T-helper 17 cell (primary cell): Measurements from ENCODE around the gene TPP1. TPM values are rescaled to one million over a fixed set of nuclear protein-coding genes. Genes with fewer than 3 reads are reported as not detected.

Experiments used
- ATAC-seq: fragments of 150-1000 bp; cut with Tn5 transposase; 2 replicates; pipeline ENCODE4 v1.10.0; 2021; ENCODE audit warnings: mild to moderate bottlenecking, moderate library complexity
- DNase-seq, 3 donors: peaks; one replicate each; pipeline versions ENCODE4 v3.0.0 to v3.0.0-alpha.2; 2020 to 2021
- H3K9me3 ChIP-seq: one replicate; pipeline ENCODE4 v1.7.0; 2013; ENCODE audit warnings: low read length, mild to moderate bottlenecking; ENCODE audit not compliant: control insufficient read depth, poor library complexity, severe bottlenecking
- H3K27ac Mint-ChIP-seq: one replicate; pipeline ENCODE4 v1.8.0; 2022; ENCODE audit warnings: mild to moderate bottlenecking, moderate library complexity, mixed read lengths
- H3K27me3 Mint-ChIP-seq: one replicate; pipeline ENCODE4 v1.8.0; 2022; ENCODE audit warnings: mixed read lengths
- H3K36me3 Mint-ChIP-seq: one replicate; pipeline ENCODE4 v1.8.0; 2022; ENCODE audit warnings: low read depth, mixed read lengths
- H3K4me1 Mint-ChIP-seq: one replicate; pipeline ENCODE4 v1.8.0; 2022; ENCODE audit warnings: mild to moderate bottlenecking, mixed read lengths
- H3K4me3 Mint-ChIP-seq: one replicate; pipeline ENCODE4 v1.8.0; 2022; ENCODE audit warnings: mild to moderate bottlenecking, moderate library complexity, mixed read lengths
- total RNA-seq, 4 donors: library from RNA in 2 of 4; stranded (reverse) in 2 of 4; gene quantifications; one replicate each; pipeline ENCODE4 v1.2.3 and lab custom pipeline; 2022 to 2026

Gene TPP1
- total RNA-seq (10 to 100 TPM; 77.1 to 84.6 TPM), total RNA-seq (lab: John Stamatoyannopoulos, UW) (14.5 to 17.0 reads per million in 2 donors)

DNA sequence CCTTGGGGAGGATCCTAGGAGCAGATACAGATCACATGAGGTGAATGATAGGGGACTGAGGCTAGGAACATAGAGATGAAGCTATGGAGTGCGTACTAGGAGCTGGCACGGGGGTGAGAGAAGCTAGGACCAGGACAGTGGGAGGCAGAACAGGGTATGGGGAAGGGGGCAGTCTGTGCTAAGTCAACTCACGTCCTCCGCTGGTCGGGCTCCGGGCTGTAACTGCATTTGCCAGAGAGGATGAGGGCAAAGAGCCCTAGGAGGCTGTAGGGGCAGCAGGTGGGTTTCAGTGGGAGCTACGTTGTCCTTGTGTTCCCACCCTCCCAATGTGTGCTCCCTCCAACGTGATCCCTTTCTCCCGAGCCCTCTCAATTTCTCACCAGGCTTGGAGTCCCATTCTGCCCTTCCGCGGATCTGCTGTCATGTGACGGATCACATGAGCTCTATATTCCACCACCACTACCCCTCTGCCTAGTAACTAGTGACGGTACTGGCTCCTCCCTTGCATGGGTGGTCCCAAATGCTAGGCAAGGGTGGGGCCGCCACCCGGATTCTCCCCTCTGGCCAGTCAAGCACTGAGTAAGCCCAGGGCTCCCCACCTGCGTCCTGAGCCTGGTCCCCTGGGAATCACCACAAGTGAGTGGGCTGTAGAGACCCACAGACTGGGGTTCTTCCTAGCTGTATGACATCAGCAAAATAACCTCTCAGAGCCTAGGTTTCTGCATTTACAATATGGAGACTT, at the start of gene TPP1:
Gene TPP1 (minus strand): TSS at position 419 of the 742 bp plus-strand sequence. CDS start 22 bp downstream, at position 397.
- peak; percentile 97 for ATAC-seq

DNA sequence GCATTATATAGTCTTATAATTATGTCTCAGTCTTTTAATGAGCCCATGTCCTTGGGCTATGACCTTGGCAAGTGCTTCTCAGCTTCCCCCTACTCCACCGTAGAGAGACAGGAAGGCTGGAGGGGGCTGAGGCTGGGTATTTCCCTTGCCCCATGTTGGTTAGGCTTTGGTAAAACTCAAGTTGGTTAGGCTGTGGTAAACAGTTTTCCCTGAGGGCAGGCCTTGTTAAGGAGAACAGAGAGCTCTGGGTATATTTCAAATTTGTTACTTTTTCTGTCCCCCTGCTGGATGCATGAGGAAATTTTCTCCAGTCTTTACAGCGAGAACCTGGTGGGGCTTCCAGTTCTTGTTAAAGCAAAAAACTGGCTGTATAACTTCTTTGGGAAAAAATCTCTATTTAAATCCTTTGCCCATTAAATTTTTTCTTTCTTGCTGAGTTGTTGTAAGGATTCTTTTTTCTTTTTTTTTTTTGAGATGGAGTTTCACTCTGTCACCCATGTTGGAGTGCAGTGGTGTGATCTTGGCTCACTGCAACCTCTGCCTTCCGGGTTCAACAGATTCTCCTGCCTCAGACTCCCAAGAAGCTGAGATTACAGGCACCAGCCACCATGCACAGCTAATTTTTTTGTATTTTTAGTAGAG, 48.6 kb upstream of the TPP1 start:
- no peaks in the 10 kb centered on the region for H3K27me3 Mint-ChIP-seq

More for the DNA sequence above, at the start of gene TPP1:
- Mint-ChIP-seq H3K4me3 (no peak within 1 kb of the TSS), H3K4me1 (peaks cover 19% of the 10 kb centered on the region), H3K36me3 (peaks cover 9% of the 10 kb centered on the region), H3K27me3 (no peaks in the 10 kb centered on the region), H3K27ac (no peak within 1 kb of the TSS)
- peak; percentile 74 to 86 (median 81) for DNase-seq
- H3K9me3 ChIP-seq: no peaks in the 10 kb centered on the region

DNA sequence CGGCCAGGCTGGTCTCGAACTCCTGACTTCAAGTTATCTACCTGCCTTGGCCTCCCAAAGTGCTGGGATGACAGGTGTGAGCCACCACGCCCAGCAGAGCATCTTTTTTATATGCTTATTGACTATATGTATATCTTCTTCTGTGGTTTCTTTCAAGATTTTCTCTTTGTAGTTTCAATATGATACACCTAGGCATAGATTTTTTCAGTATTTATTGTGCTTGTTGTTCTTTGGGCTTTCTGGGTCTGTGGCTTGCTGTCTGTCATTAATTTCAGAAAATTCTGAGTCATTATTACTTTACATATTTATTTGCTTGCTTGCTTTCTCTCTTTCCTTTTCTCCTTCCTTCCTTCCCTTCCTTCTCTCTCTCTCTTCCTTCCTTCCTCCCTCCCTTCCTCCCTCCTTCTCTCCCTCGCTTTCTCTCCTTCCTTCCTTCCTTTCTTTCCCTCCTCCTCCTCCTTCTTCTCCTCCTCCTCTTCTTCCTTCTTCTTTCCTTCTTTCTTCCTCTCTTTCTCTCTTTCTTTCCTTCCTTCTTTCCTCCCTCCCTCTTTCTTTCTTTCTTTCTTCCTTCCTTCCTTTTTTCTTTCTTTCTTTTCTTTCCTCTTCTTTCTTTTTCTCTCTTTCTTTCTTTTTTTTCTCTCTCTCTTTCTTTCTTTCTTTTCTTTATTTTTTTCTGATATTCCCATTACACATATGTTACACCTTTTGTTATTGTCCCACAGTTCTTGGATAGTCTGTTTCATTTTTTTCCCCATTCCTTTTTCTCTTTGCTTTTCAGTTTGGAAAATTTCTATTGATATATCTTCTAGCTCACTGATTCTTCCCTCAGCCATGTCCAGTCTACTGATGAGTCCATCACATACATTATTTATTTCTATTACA, 47.3 kb upstream of the TPP1 start:
- peak overlapping the region; percentile 84 for H3K27ac Mint-ChIP-seq
- no peak overlapping the region for H3K4me3 Mint-ChIP-seq
- no peaks in the 10 kb centered on the region for H3K27me3 Mint-ChIP-seq
- ATAC-seq (peak; percentile 37), DNase-seq (no peak)
- H3K9me3 ChIP-seq: no peaks in the 10 kb centered on the region
- peaks cover 33% of the 10 kb centered on the region for H3K4me1 Mint-ChIP-seq
- H3K36me3 Mint-ChIP-seq: no peaks in the 10 kb centered on the region

More for the DNA sequence above, 48.6 kb upstream of the TPP1 start:
- H3K9me3 ChIP-seq: no peaks in the 10 kb centered on the region
- H3K4me3 Mint-ChIP-seq: peak overlapping the region; percentile 43
- DNase-seq (no peak), ATAC-seq (peak; percentile 91)
- peak overlapping the region; percentile 84 for H3K27ac Mint-ChIP-seq
- peaks cover 40% of the 10 kb centered on the region for H3K4me1 Mint-ChIP-seq
- no peaks in the 10 kb centered on the region for H3K36me3 Mint-ChIP-seq

DNA sequence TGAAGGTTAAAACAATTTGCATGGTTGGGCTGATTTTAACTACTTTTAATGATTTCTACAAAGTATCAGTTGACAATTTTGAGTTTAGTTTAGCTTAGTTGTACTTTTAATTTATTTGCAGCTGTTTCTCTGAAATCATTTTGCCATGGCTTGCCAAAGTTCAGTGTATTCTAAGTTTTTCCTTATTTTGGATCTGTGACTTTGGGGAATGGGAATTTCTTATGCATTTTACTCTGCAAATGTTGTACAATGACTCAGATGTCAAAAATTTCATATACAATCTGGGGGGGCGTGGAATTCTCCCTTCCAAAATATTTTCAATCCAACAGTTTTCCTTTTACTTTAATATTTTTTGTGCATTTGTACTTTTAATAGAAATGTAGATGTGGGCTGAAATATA, 45.3 kb upstream of the TPP1 start:
- no peak overlapping the region for H3K27ac Mint-ChIP-seq
- DNase-seq: no peak
- H3K4me1 Mint-ChIP-seq: peaks cover 21% of the 10 kb centered on the region
- no peak overlapping the region for H3K4me3 Mint-ChIP-seq
- no peak for ATAC-seq
- H3K36me3 Mint-ChIP-seq: no peaks in the 10 kb centered on the region
- no peaks in the 10 kb centered on the region for H3K27me3 Mint-ChIP-seq
- H3K9me3 ChIP-seq: no peaks in the 10 kb centered on the region

DNA sequence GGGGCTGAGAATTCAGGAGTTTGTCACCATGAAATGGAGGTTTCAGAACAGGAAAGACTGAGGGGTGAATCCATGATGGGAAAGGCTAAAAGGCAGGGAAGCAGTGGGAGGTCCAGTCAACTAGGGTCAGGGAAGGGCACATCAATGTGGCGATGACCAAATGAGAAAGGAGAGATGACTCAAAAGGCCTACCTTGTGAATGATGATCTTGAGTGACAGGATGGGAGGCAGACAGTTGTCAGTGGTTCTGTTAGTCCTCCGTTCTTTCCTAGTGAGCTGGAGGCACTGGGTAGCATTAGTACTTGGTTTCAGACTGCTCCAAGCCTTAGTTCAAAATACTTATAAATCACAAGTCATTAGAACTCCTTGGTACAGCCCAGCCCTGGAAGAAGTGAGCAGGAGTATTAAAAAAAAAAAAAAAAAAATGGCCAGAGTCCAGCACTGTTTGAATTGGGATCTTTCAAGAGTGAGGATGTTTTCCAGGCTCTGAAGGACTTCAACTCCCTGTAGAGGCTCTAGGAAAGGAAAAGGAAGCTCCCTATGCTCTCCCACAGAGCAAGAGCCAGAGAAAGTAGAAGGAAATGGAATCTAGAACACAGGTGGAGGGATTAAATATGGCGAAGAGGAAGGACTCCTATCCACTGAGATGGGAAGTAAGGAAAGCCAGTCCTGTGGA, 44.7 kb upstream of the TPP1 start:
- DNase-seq (no peak), ATAC-seq (no peak)
- H3K9me3 ChIP-seq: no peaks in the 10 kb centered on the region
- H3K4me1 Mint-ChIP-seq: peaks cover 21% of the 10 kb centered on the region
- H3K27ac Mint-ChIP-seq: peak overlapping the region; percentile 51
- H3K4me3 Mint-ChIP-seq: no peak overlapping the region
- no peaks in the 10 kb centered on the region for H3K27me3 Mint-ChIP-seq
- no peaks in the 10 kb centered on the region for H3K36me3 Mint-ChIP-seq

DNA sequence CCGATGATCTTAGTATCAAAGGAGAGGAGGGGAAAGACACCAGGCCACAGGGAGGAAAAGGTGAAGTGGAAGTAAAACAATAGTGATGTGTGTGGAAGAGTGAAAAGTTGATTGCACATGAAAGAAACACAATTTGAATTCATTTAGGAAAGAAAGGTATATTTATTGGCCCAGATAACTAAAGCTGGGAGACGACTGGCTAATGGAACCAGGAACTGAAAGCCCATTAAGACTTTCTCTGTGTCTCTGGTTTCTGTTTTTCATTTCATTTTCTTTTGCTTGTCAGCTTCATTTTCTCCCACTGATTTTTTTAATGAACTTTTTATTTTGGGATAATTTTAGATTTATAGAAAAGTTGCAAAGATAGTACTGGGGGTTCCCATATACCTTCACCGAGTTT, 41.5 kb upstream of the TPP1 start:
- no peak for DNase-seq
- H3K9me3 ChIP-seq: no peaks in the 10 kb centered on the region
- Mint-ChIP-seq H3K27me3 (no peaks in the 10 kb centered on the region), H3K27ac (no peak overlapping the region), H3K36me3 (peaks cover 6% of the 10 kb centered on the region), H3K4me1 (peaks cover 14% of the 10 kb centered on the region), H3K4me3 (no peak overlapping the region)
- ATAC-seq: no peak

DNA sequence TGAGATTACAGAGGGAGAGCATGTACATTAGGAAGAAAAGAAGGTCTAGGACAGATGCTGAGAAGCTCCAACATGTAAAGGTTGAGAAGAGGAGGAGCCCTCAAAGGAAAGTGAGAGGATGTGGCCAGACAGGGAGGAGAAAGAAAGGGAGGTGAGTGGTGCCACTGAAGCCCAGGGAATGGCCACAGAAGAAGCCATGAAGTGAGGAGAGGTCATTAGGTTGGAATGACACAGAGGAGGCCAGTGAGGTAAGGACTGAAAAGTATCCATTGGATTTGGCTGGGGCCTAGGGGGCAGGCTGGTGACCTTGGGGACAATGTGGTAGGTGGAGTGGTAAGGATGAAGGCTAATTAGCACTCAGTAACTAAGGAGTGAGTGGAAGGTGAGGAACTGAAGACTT, 39.4 kb upstream of the TPP1 start:
- no peaks in the 10 kb centered on the region for H3K27me3 Mint-ChIP-seq
- ATAC-seq (no peak), DNase-seq (no peak)
- peaks cover 11% of the 10 kb centered on the region for H3K4me1 Mint-ChIP-seq
- H3K9me3 ChIP-seq: no peaks in the 10 kb centered on the region
- no peak overlapping the region for H3K4me3 Mint-ChIP-seq
- no peak overlapping the region for H3K27ac Mint-ChIP-seq
- H3K36me3 Mint-ChIP-seq: peaks cover 6% of the 10 kb centered on the region

DNA sequence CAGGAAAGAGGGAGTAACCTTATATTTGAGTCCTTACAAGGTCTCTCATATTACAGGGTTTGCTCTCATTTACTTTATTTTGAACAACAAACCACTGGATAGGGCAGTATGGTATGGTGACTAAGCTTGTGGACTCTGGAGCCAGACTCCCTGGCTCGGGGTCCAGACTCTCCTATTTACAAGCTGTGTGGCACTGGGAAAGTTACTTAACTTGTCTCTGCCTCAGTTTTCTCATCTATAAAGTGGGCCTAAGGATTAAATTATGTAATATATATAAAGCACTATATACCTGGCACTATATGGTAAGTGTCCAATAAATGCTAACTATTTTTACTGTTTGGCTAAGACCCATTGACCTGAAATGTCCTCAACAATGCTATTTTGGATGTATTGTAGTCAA, 38.1 kb upstream of the TPP1 start:
- Mint-ChIP-seq H3K36me3 (peaks cover 6% of the 10 kb centered on the region), H3K27me3 (no peaks in the 10 kb centered on the region), H3K4me1 (peaks cover 11% of the 10 kb centered on the region), H3K27ac (no peak overlapping the region), H3K4me3 (peak overlapping the region; percentile 43)
- DNase-seq: no peak
- no peaks in the 10 kb centered on the region for H3K9me3 ChIP-seq
- ATAC-seq: no peak

DNA sequence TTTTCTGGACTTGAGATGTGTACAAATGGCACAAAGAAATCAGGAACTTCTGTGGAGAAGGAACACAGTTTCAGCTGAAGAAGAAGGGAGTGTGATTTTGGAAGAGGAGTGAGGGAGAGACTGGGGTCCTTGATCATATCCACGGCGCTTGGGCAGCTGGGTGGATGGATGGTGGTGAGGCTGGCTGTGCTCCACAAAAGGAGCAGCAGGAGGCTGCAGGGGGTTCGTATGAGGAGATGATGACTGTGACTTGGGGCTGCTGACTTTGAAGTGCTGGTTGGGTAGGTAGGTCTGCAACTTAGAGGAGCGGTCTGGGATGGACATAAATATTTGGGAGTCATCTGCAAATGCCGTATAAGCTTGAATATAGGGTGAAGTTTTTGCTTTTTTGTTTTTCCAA, 37.7 kb upstream of the TPP1 start:
- peak overlapping the region; percentile 43 for H3K4me3 Mint-ChIP-seq
- peak overlapping the region; percentile 48 for H3K27ac Mint-ChIP-seq
- H3K9me3 ChIP-seq: no peaks in the 10 kb centered on the region

DNA sequence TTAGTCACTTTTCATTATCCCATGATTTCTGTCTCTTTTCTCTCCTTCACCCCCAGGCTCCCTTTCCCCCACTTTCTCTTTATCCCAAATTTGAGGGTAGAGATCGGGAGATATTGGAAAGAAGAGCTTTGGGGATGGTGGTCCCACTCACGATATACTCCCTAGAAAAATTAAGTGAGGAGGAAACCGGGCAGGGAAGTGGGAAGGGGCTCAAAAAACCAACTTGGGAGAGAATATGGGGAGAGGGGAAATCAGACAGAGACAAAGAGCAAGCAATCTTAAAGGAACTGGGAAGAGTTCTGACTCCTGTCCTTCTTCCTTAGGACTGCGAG, 37.3 kb upstream of the TPP1 start:
- peaks cover 11% of the 10 kb centered on the region for H3K4me1 Mint-ChIP-seq
- H3K36me3 Mint-ChIP-seq: peaks cover 6% of the 10 kb centered on the region
- ATAC-seq (no peak), DNase-seq (no peak)
- peak overlapping the region; percentile 92 for H3K4me3 Mint-ChIP-seq
- H3K27ac Mint-ChIP-seq: peak overlapping the region; percentile 48
- no peaks in the 10 kb centered on the region for H3K9me3 ChIP-seq
- no peaks in the 10 kb centered on the region for H3K27me3 Mint-ChIP-seq

More for the DNA sequence above, 37.7 kb upstream of the TPP1 start:
- Mint-ChIP-seq H3K27me3 (no peaks in the 10 kb centered on the region), H3K4me1 (peaks cover 11% of the 10 kb centered on the region), H3K36me3 (peaks cover 6% of the 10 kb centered on the region)
- ATAC-seq (no peak), DNase-seq (no peak)

DNA sequence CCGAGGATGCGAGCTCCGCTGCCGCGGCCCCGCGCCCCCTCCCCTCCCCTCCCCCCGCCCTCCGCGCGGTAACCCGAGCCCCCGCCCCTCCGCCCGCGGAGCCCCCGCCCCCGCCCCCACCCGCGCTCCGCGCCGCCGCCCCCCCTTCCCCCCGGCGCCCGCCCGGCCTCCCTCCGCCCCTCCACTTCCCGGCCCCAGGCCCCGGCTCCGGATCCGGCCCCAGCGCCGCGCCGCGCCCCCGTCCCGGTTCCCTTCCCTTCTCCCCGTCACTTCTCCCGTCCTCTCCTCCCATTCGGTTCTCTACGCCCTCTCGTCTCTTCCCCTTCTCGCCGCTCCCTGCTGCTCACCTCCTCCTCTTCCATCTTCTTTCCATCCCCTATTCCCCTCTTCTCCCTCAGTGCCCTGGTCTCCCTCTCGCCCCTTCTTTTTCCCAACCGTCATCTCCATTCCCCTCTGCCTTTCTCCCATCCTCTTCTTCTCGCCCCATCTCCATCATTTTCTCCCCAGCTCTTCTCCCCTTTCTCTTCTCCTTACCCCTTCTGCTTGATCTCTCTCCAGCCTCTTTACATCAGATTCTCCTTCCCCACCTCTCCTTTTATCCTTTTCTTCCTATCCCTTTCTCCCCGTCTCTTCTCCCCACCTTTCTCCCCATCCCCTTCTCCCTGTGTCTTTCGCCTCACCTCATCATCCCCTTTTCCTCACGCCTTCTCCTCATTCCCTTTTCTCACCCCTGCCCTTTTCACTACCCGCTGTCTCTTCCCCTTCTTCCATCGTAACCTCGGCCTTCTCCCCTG, 36.8 kb upstream of the TPP1 start, which contains the start of gene DCHS1:
Gene DCHS1 (minus strand): TSS at position 20 of the 794 bp plus-strand sequence. CDS start 14,196 bp downstream, outside the sequence.
- ATAC-seq (peak; percentile 28), DNase-seq (peak in 2 of 3 donors; percentile 20 to 43)
- H3K4me3 Mint-ChIP-seq: peak within 1 kb of the TSS; percentile 92
- peak within 1 kb of the TSS; percentile 48 for H3K27ac Mint-ChIP-seq
- H3K4me1 Mint-ChIP-seq: peaks cover 11% of the 10 kb centered on the region
- H3K27me3 Mint-ChIP-seq: no peaks in the 10 kb centered on the region
- peaks cover 6% of the 10 kb centered on the region for H3K36me3 Mint-ChIP-seq
- H3K9me3 ChIP-seq: no peaks in the 10 kb centered on the region
